HEK293 (cell line): ENCODE measurements around the gene GOLIM4.

Experiments used
- CTCF ChIA-PET: fragments of 350-600 bp; formaldehyde crosslinking; extraction: SDS; loops from one replicate; lab custom pipeline; 2021; ENCODE audit warnings: antibody characterized with exemption; lab: Yijun Ruan, JAX
- POLR2A ChIA-PET: fragments of 300-600 bp; formaldehyde crosslinking; extraction: SDS; loops from one replicate; lab custom pipeline; 2020; ENCODE audit warnings: antibody characterized with exemption, inconsistent platforms; lab: Yijun Ruan, JAX
- H3K27ac ChIP-seq: fragments of 200-500 bp; sonication (Bioruptor generic); 2 replicates; pipeline ENCODE4 v1.5.1; 2014; ENCODE audit warnings: low read depth, low read length, control low read depth, inconsistent platforms; ENCODE audit errors: extremely low read depth
- H3K36me3 ChIP-seq, 2 experiments: fragments of 200-500 bp in 1 of 2; sonication (Bioruptor generic) in 1 of 2; 1 replicate in 1 of 2; 2 replicates in 1 of 2; pipeline ENCODE4 v1.5.1; 2014 to 2017; ENCODE audit warnings: inconsistent platforms in 2 of 2, low read length in 2 of 2; ENCODE audit not compliant: control insufficient read depth in 2 of 2, insufficient read depth in 1 of 2
- H3K4me1 ChIP-seq: fragments of 200-500 bp; sonication (Bioruptor generic); 2 replicates; pipeline ENCODE4 v1.5.1; 2014; ENCODE audit warnings: mild to moderate bottlenecking, low read length, inconsistent platforms; ENCODE audit not compliant: control insufficient read depth, insufficient read depth
- H3K4me3 ChIP-seq: 2 replicates; pipeline ENCODE4 v1.5.1; 2011; ENCODE audit warnings: low read depth, mild to moderate bottlenecking, control low read depth, low read length, moderate library complexity
- H3K9me3 ChIP-seq: fragments of 200-500 bp; sonication (Bioruptor generic); 2 replicates; pipeline ENCODE4 v1.5.1; 2014; ENCODE audit warnings: low read depth, low read length, inconsistent platforms; ENCODE audit not compliant: control insufficient read depth, insufficient read depth
- BCL11B ChIP-seq: fragments of 450-650 bp; formaldehyde crosslinking; IDR thresholded peaks from 2 replicates; pipeline ENCODE4 v1.5.1; 2016; ENCODE audit warnings: low read depth, missing biosample characterization, missing genetic modification characterization
- FEZF1 ChIP-seq: fragments of 450-650 bp; formaldehyde crosslinking; IDR thresholded peaks from 2 replicates; pipeline ENCODE4 v1.5.1; 2016; ENCODE audit warnings: missing biosample characterization, missing genetic modification characterization
- KLF9 ChIP-seq: fragments of 450-650 bp; formaldehyde crosslinking; IDR thresholded peaks from 2 replicates; pipeline ENCODE4 v1.5.1; 2016; ENCODE audit warnings: missing biosample characterization, missing genetic modification characterization, low read depth
- MEIS1 ChIP-seq: sonication (generic); formaldehyde crosslinking; IDR thresholded peaks from 2 replicates; pipeline ENCODE4 v1.8.1; 2022; ENCODE audit warnings: missing genetic modification reagents, mild to moderate bottlenecking, borderline replicate concordance
- MZF1 ChIP-seq: fragments of 450-650 bp; formaldehyde crosslinking; IDR thresholded peaks from 2 replicates; pipeline ENCODE4 v1.5.1; 2017; ENCODE audit warnings: missing biosample characterization, missing genetic modification characterization, borderline replicate concordance
- OSR2 ChIP-seq: fragments of 450-650 bp; formaldehyde crosslinking; IDR thresholded peaks from 2 replicates; pipeline ENCODE4 v1.5.1; 2016; ENCODE audit warnings: missing biosample characterization, missing genetic modification characterization
- REPIN1 ChIP-seq: fragments of 450-650 bp; formaldehyde crosslinking; IDR thresholded peaks from 2 replicates; pipeline ENCODE4 v1.5.1; 2017; ENCODE audit warnings: missing biosample characterization, missing genetic modification characterization, low read depth
- SETDB1 ChIP-seq: IDR thresholded peaks from one replicate; pipeline ENCODE4 v1.6.1; 2017; ENCODE audit warnings: mild to moderate bottlenecking, low read length, moderate library complexity, mixed read lengths; ENCODE audit not compliant: insufficient read length
- TRIM28 ChIP-seq: IDR thresholded peaks from 2 replicates; pipeline ENCODE4 v1.6.1; 2011; ENCODE audit warnings: low read length, control low read depth, borderline replicate concordance
- YY1 ChIP-seq: fragments of 450-650 bp; formaldehyde crosslinking; IDR thresholded peaks from 2 replicates; pipeline ENCODE4 v1.5.1; 2018; ENCODE audit warnings: missing biosample characterization, missing genetic modification characterization
- ZBTB8A ChIP-seq: fragments of 450-650 bp; formaldehyde crosslinking; IDR thresholded peaks from 2 replicates; pipeline ENCODE4 v1.5.1; 2016; ENCODE audit warnings: missing biosample characterization, missing genetic modification characterization
- ZIC2 ChIP-seq: fragments of 450-650 bp; formaldehyde crosslinking; IDR thresholded peaks from 2 replicates; pipeline ENCODE4 v1.5.1; 2016; ENCODE audit warnings: missing biosample characterization, missing genetic modification characterization
- ZNF146 ChIP-seq: fragments of 450-650 bp; formaldehyde crosslinking; IDR thresholded peaks from 2 replicates; pipeline ENCODE4 v1.5.1; 2016; ENCODE audit warnings: missing biosample characterization, missing genetic modification characterization
- ZNF335 ChIP-seq: fragments of 450-650 bp; formaldehyde crosslinking; conservative IDR thresholded peaks from 2 replicates; pipeline ENCODE4 v1.5.1; 2016; ENCODE audit warnings: missing biosample characterization, missing genetic modification characterization
- ZNF341 ChIP-seq: fragments of 450-650 bp; formaldehyde crosslinking; IDR thresholded peaks from 2 replicates; pipeline ENCODE4; 2016; ENCODE audit warnings: low read depth, missing biosample characterization, missing genetic modification characterization
- ZNF48 ChIP-seq: fragments of 450-650 bp; formaldehyde crosslinking; IDR thresholded peaks from 2 replicates; pipeline ENCODE4 v1.5.1; 2016; ENCODE audit warnings: missing biosample characterization, missing genetic modification characterization
- ZNF660 ChIP-seq: fragments of 450-650 bp; IDR thresholded peaks from 2 replicates; pipeline ENCODE4 v1.5.1; 2018; ENCODE audit warnings: missing biosample characterization, mild to moderate bottlenecking, missing genetic modification characterization
- ZNF768 ChIP-seq: fragments of 450-650 bp; formaldehyde crosslinking; IDR thresholded peaks from 2 replicates; pipeline ENCODE4 v1.5.1; 2018; ENCODE audit warnings: missing biosample characterization, mild to moderate bottlenecking, missing genetic modification characterization
- ZSCAN30 ChIP-seq: fragments of 450-650 bp; IDR thresholded peaks from 2 replicates; pipeline ENCODE4 v1.5.1; 2018; ENCODE audit warnings: missing biosample characterization, mild to moderate bottlenecking, missing genetic modification characterization, moderate library complexity
- TF ChIP-seq, protein P1 (sequence below): fragments of 450-650 bp; formaldehyde crosslinking; IDR thresholded peaks from 2 replicates; pipeline ENCODE4 v1.5.1; 2016; ENCODE audit warnings: missing biosample characterization, missing genetic modification characterization
- TF ChIP-seq, protein P2 (sequence below): fragments of 450-650 bp; formaldehyde crosslinking; IDR thresholded peaks from 2 replicates; pipeline ENCODE4 v1.5.1; 2017; ENCODE audit warnings: missing biosample characterization, missing genetic modification characterization
- TF ChIP-seq, protein P3 (sequence below): fragments of 450-650 bp; IDR thresholded peaks from 2 replicates; pipeline ENCODE4 v1.5.1; 2018; ENCODE audit warnings: missing biosample characterization, mild to moderate bottlenecking, missing genetic modification characterization

GOLIM4 gene

GRCh38 chr3:167978486-167978885, 117.2 kb downstream of the GOLIM4 start:
- ChIA-PET CTCF (interaction anchor here (0.7 kb wide), 1 partner anchor 15 kb away, joined by 3 read pairs; no protein-coding TSS in a partner anchor), POLR2A (no interaction called here)
- H3K36me3 ChIP-seq = no peaks in the 10 kb centered on the region

DNA sequence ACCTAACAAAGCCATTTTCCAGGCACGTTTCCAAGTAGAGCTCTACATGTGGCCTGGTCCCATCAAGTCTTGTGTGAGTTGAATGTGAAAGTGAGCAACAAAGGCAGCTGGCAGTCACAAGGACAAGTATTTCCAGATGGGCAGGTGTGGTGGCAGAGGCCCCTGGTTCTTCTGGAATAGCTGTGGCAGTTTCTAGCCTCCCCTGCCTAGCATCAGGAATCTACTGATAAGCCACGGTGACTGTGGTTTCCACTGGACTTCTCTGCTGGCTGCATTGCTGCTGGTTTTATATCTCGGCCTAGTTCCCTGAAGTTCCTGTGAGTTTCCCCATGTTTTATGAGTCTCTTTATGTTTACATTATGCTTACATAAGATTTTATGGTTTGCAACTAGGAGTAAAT, 117.7 kb downstream of the GOLIM4 start:
- ChIA-PET POLR2A (no interaction called here), CTCF (no interaction called here)
- Histone ChIP-seq H3K27ac (peak overlapping the region; percentile 38; the same call in 1 of the 2 replicates), H3K4me1 (peaks cover 6% of the 10 kb centered on the region; the same call in 1 of the 2 replicates), H3K9me3 (no peaks in the 10 kb centered on the region), H3K4me3 (no peak overlapping the region), H3K36me3 (no peaks in the 10 kb centered on the region)
- TF ChIP-seq ZNF48 = no peak
- TF ChIP-seq ZNF335 = peak; percentile 43
- TF ChIP-seq ZNF146 (tag by site-specific recombination) = no peak
- no peak for TF ChIP-seq REPIN1 (tag by site-specific recombination)
- no peak for TF ChIP-seq MEIS1 (CRISPR knock-in tag)
- TF ChIP-seq ZSCAN30 (tag by site-specific recombination) = peak; percentile 98
- TF ChIP-seq, protein P1, sequence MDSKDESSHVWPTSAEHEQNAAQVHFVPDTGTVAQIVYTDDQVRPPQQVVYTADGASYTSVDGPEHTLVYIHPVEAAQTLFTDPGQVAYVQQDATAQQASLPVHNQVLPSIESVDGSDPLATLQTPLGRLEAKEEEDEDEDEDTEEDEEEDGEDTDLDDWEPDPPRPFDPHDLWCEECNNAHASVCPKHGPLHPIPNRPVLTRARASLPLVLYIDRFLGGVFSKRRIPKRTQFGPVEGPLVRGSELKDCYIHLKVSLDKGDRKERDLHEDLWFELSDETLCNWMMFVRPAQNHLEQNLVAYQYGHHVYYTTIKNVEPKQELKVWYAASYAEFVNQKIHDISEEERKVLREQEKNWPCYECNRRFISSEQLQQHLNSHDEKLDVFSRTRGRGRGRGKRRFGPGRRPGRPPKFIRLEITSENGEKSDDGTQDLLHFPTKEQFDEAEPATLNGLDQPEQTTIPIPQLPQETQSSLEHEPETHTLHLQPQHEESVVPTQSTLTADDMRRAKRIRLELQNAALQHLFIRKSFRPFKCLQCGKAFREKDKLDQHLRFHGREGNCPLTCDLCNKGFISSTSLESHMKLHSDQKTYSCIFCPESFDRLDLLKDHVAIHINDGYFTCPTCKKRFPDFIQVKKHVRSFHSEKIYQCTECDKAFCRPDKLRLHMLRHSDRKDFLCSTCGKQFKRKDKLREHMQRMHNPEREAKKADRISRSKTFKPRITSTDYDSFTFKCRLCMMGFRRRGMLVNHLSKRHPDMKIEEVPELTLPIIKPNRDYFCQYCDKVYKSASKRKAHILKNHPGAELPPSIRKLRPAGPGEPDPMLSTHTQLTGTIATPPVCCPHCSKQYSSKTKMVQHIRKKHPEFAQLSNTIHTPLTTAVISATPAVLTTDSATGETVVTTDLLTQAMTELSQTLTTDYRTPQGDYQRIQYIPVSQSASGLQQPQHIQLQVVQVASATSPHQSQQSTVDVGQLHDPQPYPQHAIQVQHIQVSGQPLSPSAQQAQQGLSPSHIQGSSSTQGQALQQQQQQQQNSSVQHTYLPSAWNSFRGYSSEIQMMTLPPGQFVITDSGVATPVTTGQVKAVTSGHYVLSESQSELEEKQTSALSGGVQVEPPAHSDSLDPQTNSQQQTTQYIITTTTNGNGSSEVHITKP (tag by site-specific recombination) = 0 out of 2 replicates have a peak, but pooled peaks have one; percentile 7
- TF ChIP-seq, protein P2, sequence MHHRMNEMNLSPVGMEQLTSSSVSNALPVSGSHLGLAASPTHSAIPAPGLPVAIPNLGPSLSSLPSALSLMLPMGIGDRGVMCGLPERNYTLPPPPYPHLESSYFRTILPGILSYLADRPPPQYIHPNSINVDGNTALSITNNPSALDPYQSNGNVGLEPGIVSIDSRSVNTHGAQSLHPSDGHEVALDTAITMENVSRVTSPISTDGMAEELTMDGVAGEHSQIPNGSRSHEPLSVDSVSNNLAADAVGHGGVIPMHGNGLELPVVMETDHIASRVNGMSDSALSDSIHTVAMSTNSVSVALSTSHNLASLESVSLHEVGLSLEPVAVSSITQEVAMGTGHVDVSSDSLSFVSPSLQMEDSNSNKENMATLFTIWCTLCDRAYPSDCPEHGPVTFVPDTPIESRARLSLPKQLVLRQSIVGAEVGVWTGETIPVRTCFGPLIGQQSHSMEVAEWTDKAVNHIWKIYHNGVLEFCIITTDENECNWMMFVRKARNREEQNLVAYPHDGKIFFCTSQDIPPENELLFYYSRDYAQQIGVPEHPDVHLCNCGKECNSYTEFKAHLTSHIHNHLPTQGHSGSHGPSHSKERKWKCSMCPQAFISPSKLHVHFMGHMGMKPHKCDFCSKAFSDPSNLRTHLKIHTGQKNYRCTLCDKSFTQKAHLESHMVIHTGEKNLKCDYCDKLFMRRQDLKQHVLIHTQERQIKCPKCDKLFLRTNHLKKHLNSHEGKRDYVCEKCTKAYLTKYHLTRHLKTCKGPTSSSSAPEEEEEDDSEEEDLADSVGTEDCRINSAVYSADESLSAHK (tag by site-specific recombination) = peak; percentile 100
- TF ChIP-seq YY1 = no peak
- TF ChIP-seq KLF9 (tag by site-specific recombination) = no peak
- TF ChIP-seq ZBTB8A = 0 out of 2 replicates have a peak, but pooled peaks have one; percentile 24
- TF ChIP-seq MZF1 (tag by site-specific recombination) = no peak; the same call in 1 of the 2 replicates
- peak; percentile 95 for TF ChIP-seq FEZF1 (tag by site-specific recombination)
- peak; percentile 91 for TF ChIP-seq TRIM28
- TF ChIP-seq, protein P3, sequence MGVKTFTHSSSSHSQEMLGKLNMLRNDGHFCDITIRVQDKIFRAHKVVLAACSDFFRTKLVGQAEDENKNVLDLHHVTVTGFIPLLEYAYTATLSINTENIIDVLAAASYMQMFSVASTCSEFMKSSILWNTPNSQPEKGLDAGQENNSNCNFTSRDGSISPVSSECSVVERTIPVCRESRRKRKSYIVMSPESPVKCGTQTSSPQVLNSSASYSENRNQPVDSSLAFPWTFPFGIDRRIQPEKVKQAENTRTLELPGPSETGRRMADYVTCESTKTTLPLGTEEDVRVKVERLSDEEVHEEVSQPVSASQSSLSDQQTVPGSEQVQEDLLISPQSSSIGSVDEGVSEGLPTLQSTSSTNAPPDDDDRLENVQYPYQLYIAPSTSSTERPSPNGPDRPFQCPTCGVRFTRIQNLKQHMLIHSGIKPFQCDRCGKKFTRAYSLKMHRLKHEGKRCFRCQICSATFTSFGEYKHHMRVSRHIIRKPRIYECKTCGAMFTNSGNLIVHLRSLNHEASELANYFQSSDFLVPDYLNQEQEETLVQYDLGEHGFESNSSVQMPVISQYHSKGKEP (tag by site-specific recombination) = no peak
- TF ChIP-seq BCL11B (tag by site-specific recombination) = no peak
- TF ChIP-seq ZIC2 (tag by site-specific recombination) = peak; percentile 34
- no peak for TF ChIP-seq ZNF768 (tag by site-specific recombination)
- peak; percentile 21; the same call in 1 of the 2 replicates for TF ChIP-seq OSR2 (tag by site-specific recombination)
- 0 out of 2 replicates have a peak, but pooled peaks have one; percentile 20 for TF ChIP-seq ZNF660

More at GRCh38 chr3:167978486-167978885, 117.2 kb downstream of the GOLIM4 start:
- Histone ChIP-seq H3K4me1 (peaks cover 6% of the 10 kb centered on the region; the same call in 1 of the 2 replicates), H3K27ac (no peak overlapping the region; the same call in 1 of the 2 replicates), H3K9me3 (no peaks in the 10 kb centered on the region), H3K4me3 (no peak overlapping the region)
- TF ChIP-seq SETDB1 (peak; percentile 2), ZNF341 (tag by site-specific recombination) (no peak)
- TF ChIP-seq, protein P1 (tag by site-specific recombination) = 0 out of 2 replicates have a peak, but pooled peaks have one; percentile 2
